Upper lobe of left lung (tissue), 6 donors: ENCODE results near the gene PALLD. TPM values are rescaled to one million over a fixed set of nuclear protein-coding genes. Genes with fewer than 3 reads are reported as not detected.
A peak's percentile ranks its signal among the peaks of the same experiment; 100 is the strongest.

Source experiments
- ATAC-seq, 2 donors: fragments of 200-7000 bp; cut with Tn5 transposase; one replicate each; pipeline ENCODE4 v1.9.1; 2022; ENCODE audit warnings: mild to moderate bottlenecking in 2 of 2, moderate library complexity in 2 of 2; ENCODE audit not compliant: low FRiP score in 2 of 2
- DNase-seq, 2 donors: peaks; one replicate each; pipeline ENCODE4 v3.0.0-alpha.2; 2019 to 2020
- H3K27ac ChIP-seq, 4 donors: fragments of 200-600 bp; sonication (generic); one replicate each; pipeline ENCODE4 v1.5.1; 2016 to 2019
- H3K27me3 ChIP-seq, 4 donors: fragments of 200-600 bp; sonication (generic); one replicate each; pipeline ENCODE4 v1.5.1; 2017 to 2019
- H3K36me3 ChIP-seq, 4 donors: fragments of 200-600 bp; sonication (generic); one replicate each; pipeline ENCODE4 v1.5.1; 2016 to 2019
- H3K4me1 ChIP-seq, 4 donors: fragments of 200-600 bp; sonication (generic); one replicate each; pipeline ENCODE4 v1.5.1; 2018 to 2019
- H3K4me3 ChIP-seq, 4 donors: fragments of 200-600 bp; sonication (generic); one replicate each; pipeline ENCODE4 v1.5.1; 2017 to 2019; ENCODE audit warnings: mild to moderate bottlenecking in 2 of 4, moderate library complexity in 1 of 4
- H3K9me3 ChIP-seq, 4 donors: fragments of 200-600 bp; sonication (generic); one replicate each; pipeline ENCODE4 v1.5.1; 2018 to 2019
- CTCF ChIP-seq, 6 experiments: fragments of 450-650 bp in 4 of 6; fragments of 200-600 bp in 2 of 6; sonication (generic) in 2 of 6; IDR thresholded peaks; one replicate each; pipeline ENCODE4 v1.5.1; 2016 to 2019; ENCODE audit warnings: antibody characterized with exemption in 6 of 6
- EP300 ChIP-seq, 4 donors: sonication (generic); formaldehyde crosslinking; IDR thresholded peaks; one replicate each; pipeline ENCODE4 v1.5.1; 2017; ENCODE audit warnings: antibody characterized with exemption in 4 of 4, control low read depth in 2 of 4
- POLR2A ChIP-seq, 4 donors: fragments of 450-650 bp; IDR thresholded peaks; one replicate each; pipeline ENCODE4 v1.5.1; 2016 to 2017; ENCODE audit warnings: antibody characterized with exemption in 4 of 4, mild to moderate bottlenecking in 2 of 4
- POLR2AphosphoS5 ChIP-seq, 2 donors: sonication (generic); formaldehyde crosslinking; IDR thresholded peaks; one replicate each; pipeline ENCODE4 v1.5.1; 2017; ENCODE audit warnings: antibody characterized with exemption in 2 of 2
- WGBS, 2 donors: methylation state at CpG; one replicate each; pipeline ENCODE4 v1.1.5; 2017 to 2018; 5-methylcytosine and 5-hydroxymethylcytosine counted together
- total RNA-seq, 6 donors: library from RNA; depleted of rRNA in 4 of 6; stranded (reverse); fragments of >200 nt in 4 of 6; gene quantifications; one replicate each; pipeline versions ENCODE4 v1.1.0 to v1.2.1, GENCODE V29; 2016 to 2021
- donor health status: DM: no; HTN: no; CAD: no; lungs with moderate emphysema.
- donor health status: DM: no; HTN: yes; CAD: no; lungs with severe emphysema.

Gene PALLD
- total RNA-seq, 6 donors from 2014 or later, result 63.9 to 175 (median 134) TPM

- no peak overlapping the region for H3K27ac ChIP-seq
- H3K4me3 ChIP-seq, result no peak overlapping the region
- no peaks in the 10 kb centered on the region for H3K36me3 ChIP-seq
- TF ChIP-seq POLR2AphosphoS5 (IDR thresholded peaks at IDR 0.05) (no peak), CTCF (IDR thresholded peaks at IDR 0.05) (no peak), EP300 (IDR thresholded peaks at IDR 0.05) (no peak), POLR2A (IDR thresholded peaks at IDR 0.05) (no peak)
- H3K4me1 ChIP-seq, result peaks cover 0 to 2% (median 0%) of the 10 kb centered on the region in 4 donors
- no peak for ATAC-seq
- H3K9me3 ChIP-seq, result no peaks in the 10 kb centered on the region
- no peaks in the 10 kb centered on the region for H3K27me3 ChIP-seq
- DNase-seq, result no peak
Observed at GRCh38 chr4:168654848-168655174, 158.0 kb downstream of the PALLD start.

- no peak overlapping the region for H3K27ac ChIP-seq
- H3K9me3 ChIP-seq, result no peaks in the 10 kb centered on the region
- DNase-seq (no peak), ATAC-seq (no peak)
- H3K4me1 ChIP-seq, result peaks cover 0 to 2% (median 0%) of the 10 kb centered on the region in 4 donors
- WGBS, 2 donors, result 39 to 41% methylated on average over 3 of the region's 3 CpGs
- no peak for TF ChIP-seq POLR2AphosphoS5 (IDR thresholded peaks at IDR 0.05)
- no peak for TF ChIP-seq POLR2A (IDR thresholded peaks at IDR 0.05)
- TF ChIP-seq CTCF (IDR thresholded peaks at IDR 0.05), result no peak
- TF ChIP-seq EP300 (IDR thresholded peaks at IDR 0.05), result no peak
- H3K4me3 ChIP-seq, result no peak overlapping the region
- H3K36me3 ChIP-seq, result no peaks in the 10 kb centered on the region
- H3K27me3 ChIP-seq, result no peaks in the 10 kb centered on the region
Observed at GRCh38 chr4:168655182-168655581, 158.3 kb downstream of the PALLD start.

- no peak overlapping the region for H3K27ac ChIP-seq
- no peaks in the 10 kb centered on the region for H3K27me3 ChIP-seq
- peaks cover 0 to 2% (median 0%) of the 10 kb centered on the region in 4 donors for H3K4me1 ChIP-seq
- no peaks in the 10 kb centered on the region for H3K9me3 ChIP-seq
- H3K4me3 ChIP-seq, result no peak overlapping the region
- TF ChIP-seq POLR2AphosphoS5 (IDR thresholded peaks at IDR 0.05) (peak in 1 of 2 donors; percentile 29), POLR2A (IDR thresholded peaks at IDR 0.05) (no peak)
- no peaks in the 10 kb centered on the region for H3K36me3 ChIP-seq
- 66 to 71% methylated on average over 4 of the region's 4 CpGs for WGBS, 2 donors
- no peak for DNase-seq
- no peak for ATAC-seq
Observed at GRCh38 chr4:168656055-168656660, 159.3 kb downstream of the PALLD start.

- no peaks in the 10 kb centered on the region for H3K36me3 ChIP-seq
- no peak overlapping the region for H3K27ac ChIP-seq
- no peaks in the 10 kb centered on the region for H3K9me3 ChIP-seq
- 92 to 97% methylated on average over 3 of the region's 3 CpGs for WGBS, 2 donors
- DNase-seq (no peak), ATAC-seq (no peak)
- H3K4me1 ChIP-seq, result peaks cover 0 to 2% (median 0%) of the 10 kb centered on the region in 4 donors
- H3K27me3 ChIP-seq, result no peaks in the 10 kb centered on the region
- H3K4me3 ChIP-seq, result no peak overlapping the region
- TF ChIP-seq EP300 (IDR thresholded peaks at IDR 0.05), result no peak
- TF ChIP-seq CTCF (IDR thresholded peaks at IDR 0.05), result no peak
- TF ChIP-seq POLR2A (IDR thresholded peaks at IDR 0.05), result no peak
- no peak for TF ChIP-seq POLR2AphosphoS5 (IDR thresholded peaks at IDR 0.05)
Observed at GRCh38 chr4:168656946-168657473, 160.2 kb downstream of the PALLD start.

GRCh38 chr4:168658751-168659150 lies 161.9 kb downstream of the PALLD start:
- Histone ChIP-seq H3K9me3 (no peaks in the 10 kb centered on the region), H3K27ac (no peak overlapping the region), H3K4me3 (no peak overlapping the region), H3K36me3 (no peaks in the 10 kb centered on the region), H3K4me1 (peaks cover 0 to 2% (median 0%) of the 10 kb centered on the region in 4 donors), H3K27me3 (no peaks in the 10 kb centered on the region)
- TF ChIP-seq POLR2AphosphoS5 (IDR thresholded peaks at IDR 0.05) (no peak), CTCF (IDR thresholded peaks at IDR 0.05) (no peak), POLR2A (IDR thresholded peaks at IDR 0.05) (no peak), EP300 (IDR thresholded peaks at IDR 0.05) (no peak)
- WGBS, 2 donors, result 92 to 95% methylated on average over 3 of the region's 3 CpGs
- DNase-seq (no peak), ATAC-seq (no peak)
